ENCODE data around the gene ZNF785. TPM values are rescaled to one million over a fixed set of nuclear protein-coding genes. Genes with fewer than 3 reads are reported as not detected.

The ZNF785 gene
- total and polyA plus RNA-seq, 2 of the 13 experiments (the other 11 are each of a cell fraction or from before 2014, with no cell fraction given), result 0.01 TPM; not detected in 1

DNA sequence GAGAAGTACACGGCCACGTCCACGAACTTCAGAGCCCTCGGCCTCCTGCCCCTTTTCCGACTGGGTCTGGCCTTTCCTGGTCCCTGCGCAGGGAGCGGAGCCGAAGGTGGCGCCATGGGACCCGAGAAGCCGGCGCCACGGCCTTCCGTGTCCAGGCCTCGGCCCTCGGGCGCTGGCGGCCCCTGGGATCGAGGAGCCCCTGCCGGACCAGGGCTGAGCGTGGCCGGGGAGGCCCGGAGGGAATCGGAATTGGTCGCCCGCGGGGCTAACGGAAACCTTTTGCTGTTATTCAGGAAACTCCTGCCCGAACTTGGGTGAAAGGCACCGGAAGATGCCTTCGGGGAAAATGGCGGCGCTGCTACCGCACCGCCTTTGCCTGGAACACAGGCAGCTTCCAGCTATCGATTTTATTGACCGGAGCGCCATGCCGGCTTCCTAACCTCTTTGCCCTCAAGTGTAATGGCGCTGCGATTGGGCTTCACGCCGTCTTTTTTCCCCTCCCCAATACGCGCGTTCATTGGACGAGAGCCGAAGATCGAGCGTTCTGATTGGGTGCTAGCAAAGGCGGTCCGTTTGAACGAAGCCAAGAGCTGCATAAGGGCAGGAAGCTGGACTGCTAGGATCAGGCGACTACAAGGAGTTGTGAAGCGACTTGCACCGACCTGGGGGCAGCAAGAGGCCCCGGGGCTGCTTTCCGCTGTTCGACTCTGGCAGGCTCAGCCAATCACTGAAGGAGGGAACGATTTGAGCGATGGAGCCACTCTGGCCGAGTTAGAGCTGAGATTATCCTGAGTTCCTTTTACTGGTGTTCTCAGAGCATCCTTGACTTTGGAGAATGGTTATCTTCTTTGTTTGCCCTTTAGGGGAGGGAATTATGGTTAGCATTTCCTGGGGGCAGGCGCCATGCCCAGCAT is 24.7 kb upstream of the ZNF785 start, which contains the start of gene ZNF689 (continued):
- TF ChIP-seq, protein P1, sequence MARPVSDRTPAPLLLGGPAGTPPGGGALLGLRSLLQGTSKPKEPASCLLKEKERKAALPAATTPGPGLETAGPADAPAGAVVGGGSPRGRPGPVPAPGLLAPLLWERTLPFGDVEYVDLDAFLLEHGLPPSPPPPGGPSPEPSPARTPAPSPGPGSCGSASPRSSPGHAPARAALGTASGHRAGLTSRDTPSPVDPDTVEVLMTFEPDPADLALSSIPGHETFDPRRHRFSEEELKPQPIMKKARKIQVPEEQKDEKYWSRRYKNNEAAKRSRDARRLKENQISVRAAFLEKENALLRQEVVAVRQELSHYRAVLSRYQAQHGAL (CRISPR knock-in tag; IDR thresholded peaks at IDR 0.05; ENCODE audit: not compliant biosample characterization), result no peak
- TF ChIP-seq TCF7 (IDR thresholded peaks at IDR 0.05; ENCODE audit: low read depth) (no peak), ZNF292 (CRISPR knock-in tag; IDR thresholded peaks at IDR 0.05; ENCODE audit: borderline replicate concordance, low read depth) (no peak), ZNF121 (CRISPR knock-in tag; IDR thresholded peaks at IDR 0.05) (peak; percentile 44; the same call in 1 of the 2 replicates), ZNF766 (CRISPR knock-in tag; IDR thresholded peaks at IDR 0.05; ENCODE audit: borderline replicate concordance) (peak; percentile 76; the same call in 1 of the 2 replicates), SSRP1 (CRISPR knock-in tag; IDR thresholded peaks at IDR 0.05) (no peak; the same call in 1 of the 2 replicates), ZNF775 (CRISPR knock-in tag; IDR thresholded peaks at IDR 0.05; ENCODE audit: borderline replicate concordance) (no peak; the same call in 1 of the 2 replicates), BHLHE40 (IDR thresholded peaks at IDR 0.05; ENCODE audit: low read length) (no peak), SALL1 (CRISPR knock-in tag; IDR thresholded peaks at IDR 0.05) (peak; percentile 79), BRF2 (CRISPR knock-in tag; IDR thresholded peaks at IDR 0.05) (peak; percentile 85), DPF2 (CRISPR knock-in tag; IDR thresholded peaks at IDR 0.05; ENCODE audit: borderline replicate concordance, low read depth) (no peak), RFX3 (CRISPR knock-in tag; IDR thresholded peaks at IDR 0.05) (peak; percentile 12; the same call in 1 of the 2 replicates), POLR2AphosphoS2 (IDR thresholded peaks at IDR 0.05; ENCODE audit: low read depth, low read length) (no peak), ZNF451 (CRISPR knock-in tag; IDR thresholded peaks at IDR 0.05) (peak; percentile 60; the same call in 1 of the 2 replicates), MIER3 (CRISPR knock-in tag; IDR thresholded peaks at IDR 0.05; ENCODE audit: borderline replicate concordance) (peak; percentile 61; the same call in 1 of the 2 replicates), MATR3 (CRISPR knock-in tag; IDR thresholded peaks at IDR 0.05) (no peak), KLF11 (CRISPR knock-in tag; IDR thresholded peaks at IDR 0.05) (peak; percentile 49), ZFP62 (CRISPR knock-in tag; IDR thresholded peaks at IDR 0.05) (no peak), EEA1 (CRISPR knock-in tag; IDR thresholded peaks at IDR 0.05; ENCODE audit: borderline replicate concordance) (no peak), ZSCAN21 (CRISPR knock-in tag; IDR thresholded peaks at IDR 0.05; ENCODE audit: borderline replicate concordance) (peak; percentile 85), SIN3A (IDR thresholded peaks at IDR 0.05; ENCODE audit: borderline replicate concordance, low read depth, low read length) (peak; percentile 94), ZNF850 (CRISPR knock-in tag; conservative IDR thresholded peaks at IDR 0.05) (peak; percentile 90)
- TF ChIP-seq, protein P2, sequence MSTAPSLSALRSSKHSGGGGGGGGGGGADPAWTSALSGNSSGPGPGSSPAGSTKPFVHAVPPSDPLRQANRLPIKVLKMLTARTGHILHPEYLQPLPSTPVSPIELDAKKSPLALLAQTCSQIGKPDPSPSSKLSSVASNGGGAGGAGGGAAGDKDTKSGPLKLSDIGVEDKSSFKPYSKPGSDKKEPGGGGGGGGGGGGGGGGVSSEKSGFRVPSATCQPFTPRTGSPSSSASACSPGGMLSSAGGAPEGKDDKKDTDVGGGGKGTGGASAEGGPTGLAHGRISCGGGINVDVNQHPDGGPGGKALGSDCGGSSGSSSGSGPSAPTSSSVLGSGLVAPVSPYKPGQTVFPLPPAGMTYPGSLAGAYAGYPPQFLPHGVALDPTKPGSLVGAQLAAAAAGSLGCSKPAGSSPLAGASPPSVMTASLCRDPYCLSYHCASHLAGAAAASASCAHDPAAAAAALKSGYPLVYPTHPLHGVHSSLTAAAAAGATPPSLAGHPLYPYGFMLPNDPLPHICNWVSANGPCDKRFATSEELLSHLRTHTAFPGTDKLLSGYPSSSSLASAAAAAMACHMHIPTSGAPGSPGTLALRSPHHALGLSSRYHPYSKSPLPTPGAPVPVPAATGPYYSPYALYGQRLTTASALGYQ (CRISPR knock-in tag; IDR thresholded peaks at IDR 0.05), result peak; percentile 72; the same call in 1 of the 2 replicates
- TF ChIP-seq, protein P3, sequence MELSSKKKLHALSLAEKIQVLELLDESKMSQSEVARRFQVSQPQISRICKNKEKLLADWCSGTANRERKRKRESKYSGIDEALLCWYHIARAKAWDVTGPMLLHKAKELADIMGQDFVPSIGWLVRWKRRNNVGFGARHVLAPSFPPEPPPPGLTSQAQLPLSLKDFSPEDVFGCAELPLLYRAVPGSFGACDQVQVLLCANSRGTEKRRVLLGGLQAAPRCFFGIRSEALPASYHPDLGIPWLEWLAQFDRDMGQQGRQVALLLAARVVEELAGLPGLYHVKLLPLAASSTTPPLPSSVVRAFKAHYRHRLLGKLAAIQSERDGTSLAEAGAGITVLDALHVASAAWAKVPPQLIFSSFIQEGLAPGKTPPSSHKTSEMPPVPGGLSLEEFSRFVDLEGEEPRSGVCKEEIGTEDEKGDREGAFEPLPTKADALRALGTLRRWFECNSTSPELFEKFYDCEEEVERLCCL (CRISPR knock-in tag; IDR thresholded peaks at IDR 0.05; ENCODE audit: borderline replicate concordance), result peak; percentile 67; the same call in 1 of the 2 replicates
- TF ChIP-seq, protein P4, sequence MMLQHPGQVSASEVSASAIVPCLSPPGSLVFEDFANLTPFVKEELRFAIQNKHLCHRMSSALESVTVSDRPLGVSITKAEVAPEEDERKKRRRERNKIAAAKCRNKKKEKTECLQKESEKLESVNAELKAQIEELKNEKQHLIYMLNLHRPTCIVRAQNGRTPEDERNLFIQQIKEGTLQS (CRISPR knock-in tag; IDR thresholded peaks at IDR 0.05), result no peak; the same call in 1 of the 2 replicates
